HG03175 (cell line): ENCODE data around the gene AAK1.
"Not testable (repeated sequence)": the region's sequence is repeated elsewhere in the genome, so short reads cannot be mapped to it uniquely, and the experiment has no call there.

Source experiments
- ATAC-seq: cut with Tn5 transposase; IDR thresholded peaks from one replicate; pipeline ENCODE4 v1.9.1; 2021; ENCODE audit warnings: mild to moderate bottlenecking, moderate library complexity; ENCODE audit not compliant: unreplicated experiment

Gene AAK1

DNA sequence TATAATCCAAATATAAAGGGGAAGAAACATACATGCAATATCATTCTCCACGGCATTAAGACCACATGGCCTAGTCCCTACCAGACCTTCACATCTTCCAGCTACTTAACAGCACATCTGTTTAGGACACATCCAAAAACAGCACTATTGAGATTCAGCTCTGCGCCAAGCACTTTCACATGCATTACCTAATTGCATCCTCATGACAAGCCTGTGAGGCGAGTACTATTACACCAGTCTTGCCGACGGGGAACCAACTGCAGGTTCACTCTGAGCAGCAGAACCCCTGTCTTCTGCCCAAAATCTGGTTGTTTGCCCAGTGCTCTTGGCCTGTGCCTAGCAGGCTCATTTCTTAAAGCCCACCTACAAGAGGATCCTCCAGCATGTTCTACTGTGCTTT lies 66.7 kb downstream of the AAK1 start:
- ATAC-seq, result no peak

DNA sequence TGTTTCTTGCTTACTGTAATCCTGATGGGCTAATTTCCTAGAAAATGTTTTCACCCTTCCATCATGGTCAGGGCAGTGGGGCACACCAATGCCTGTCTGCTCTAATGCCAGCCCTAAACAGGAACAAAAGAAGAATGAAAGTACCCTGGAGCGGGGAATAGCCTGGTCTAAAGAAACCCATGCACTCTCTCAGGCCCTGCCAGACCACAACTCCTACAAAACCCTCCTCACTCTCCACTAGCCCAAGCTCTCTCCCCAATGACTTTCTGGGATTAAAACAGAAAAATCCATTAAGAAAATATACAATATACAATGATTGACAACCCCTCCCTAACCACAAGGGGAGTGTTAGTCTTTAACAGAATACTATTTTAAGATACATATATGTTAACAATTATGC lies 67.6 kb downstream of the AAK1 start:
- no peak for ATAC-seq

DNA sequence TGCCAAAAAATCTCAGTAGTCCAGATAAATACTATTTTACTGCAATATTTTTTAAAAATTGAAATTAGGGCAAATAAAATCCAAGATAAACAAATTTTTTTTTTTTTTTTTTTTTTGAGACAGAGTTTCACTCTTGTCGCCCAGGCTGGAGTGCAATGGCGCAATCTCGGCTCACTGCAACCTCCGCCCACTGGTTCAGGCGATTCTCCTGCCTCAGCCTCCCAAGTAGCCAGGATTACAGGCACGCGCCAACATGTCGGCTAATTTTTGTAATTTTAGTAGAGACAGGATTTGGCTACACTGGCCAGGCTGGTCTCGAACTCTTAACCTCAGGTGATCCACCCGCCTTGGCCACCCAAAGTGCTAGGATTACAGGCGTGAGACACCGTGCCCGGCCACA lies 68.2 kb downstream of the AAK1 start:
- ATAC-seq, result not testable (repeated sequence)

DNA sequence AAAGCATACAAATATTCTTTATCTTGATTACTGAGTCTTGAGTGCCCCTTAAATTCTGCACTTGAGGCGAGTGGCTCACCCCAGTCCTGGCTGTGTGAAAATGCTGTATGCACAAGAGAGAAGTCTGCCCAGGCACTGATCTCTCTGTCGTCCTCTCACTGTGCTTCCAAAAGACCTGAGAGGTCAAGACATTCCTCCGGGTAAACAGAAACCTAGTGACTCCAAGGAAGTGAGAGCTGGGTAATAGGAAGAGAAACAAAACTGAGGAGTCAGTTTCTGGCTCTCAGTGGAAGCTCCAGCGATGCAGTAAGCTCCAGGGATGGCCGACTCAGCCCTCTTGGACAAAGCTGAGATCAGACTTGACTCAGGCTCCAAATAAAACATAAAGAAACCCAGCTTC lies 70.9 kb downstream of the AAK1 start:
- ATAC-seq, result no peak

DNA sequence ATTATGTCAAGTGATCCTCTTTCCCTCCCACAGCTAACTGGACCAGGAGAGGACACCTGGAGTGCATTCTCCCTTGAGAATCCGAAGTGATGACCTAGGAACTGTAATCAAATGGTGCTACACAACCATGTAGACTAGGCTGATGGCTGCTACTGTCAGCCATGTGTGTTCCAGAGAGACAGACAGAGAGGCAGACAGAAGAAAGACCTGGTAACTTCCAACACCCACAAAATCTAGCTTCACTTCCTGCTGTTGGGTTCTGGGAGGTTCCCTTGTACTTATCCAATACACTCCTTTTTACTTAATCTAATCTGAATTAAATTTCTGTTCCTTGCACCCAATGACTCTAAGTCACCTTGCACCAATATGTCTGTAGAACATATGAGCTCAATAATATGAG lies 72.3 kb downstream of the AAK1 start:
- ATAC-seq, result no peak

DNA sequence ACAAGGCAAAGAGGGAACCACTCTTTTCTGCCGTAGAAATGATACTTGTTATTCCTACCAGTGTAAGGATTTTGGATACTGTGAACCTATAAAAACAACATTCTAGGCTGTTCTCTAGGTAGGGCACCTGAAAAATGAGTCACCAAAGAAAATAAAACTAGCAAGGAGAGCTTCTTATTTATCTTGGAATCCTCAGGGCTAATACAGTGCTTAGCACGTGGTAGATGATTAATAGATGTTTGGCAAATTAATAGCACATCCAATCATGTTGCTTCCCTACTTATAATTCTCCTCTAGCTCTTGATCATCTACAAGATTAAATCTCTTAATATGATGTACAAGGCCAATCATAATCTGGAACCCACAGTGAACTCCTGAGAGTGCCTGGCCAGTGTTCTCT lies 73.1 kb downstream of the AAK1 start:
- no peak for ATAC-seq

DNA sequence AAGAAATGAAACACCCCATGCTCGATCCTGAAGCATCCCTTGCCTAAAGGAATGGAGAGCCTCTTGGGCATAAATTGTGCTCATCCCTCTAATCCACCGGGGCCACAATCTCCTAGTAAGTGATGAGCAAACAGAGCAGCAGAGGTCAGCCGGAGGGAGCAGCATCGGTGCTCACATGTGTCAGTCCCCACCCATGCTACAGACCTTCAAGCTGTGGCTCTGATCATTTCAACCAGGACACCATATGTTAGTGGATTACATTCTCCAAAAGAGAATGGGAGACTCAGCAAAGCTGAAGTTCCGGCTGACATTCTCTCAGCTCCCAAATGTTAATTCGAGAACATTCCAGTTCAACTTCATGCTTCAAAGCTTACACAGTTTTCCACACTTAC lies 75.6 kb downstream of the AAK1 start:
- no peak for ATAC-seq

DNA sequence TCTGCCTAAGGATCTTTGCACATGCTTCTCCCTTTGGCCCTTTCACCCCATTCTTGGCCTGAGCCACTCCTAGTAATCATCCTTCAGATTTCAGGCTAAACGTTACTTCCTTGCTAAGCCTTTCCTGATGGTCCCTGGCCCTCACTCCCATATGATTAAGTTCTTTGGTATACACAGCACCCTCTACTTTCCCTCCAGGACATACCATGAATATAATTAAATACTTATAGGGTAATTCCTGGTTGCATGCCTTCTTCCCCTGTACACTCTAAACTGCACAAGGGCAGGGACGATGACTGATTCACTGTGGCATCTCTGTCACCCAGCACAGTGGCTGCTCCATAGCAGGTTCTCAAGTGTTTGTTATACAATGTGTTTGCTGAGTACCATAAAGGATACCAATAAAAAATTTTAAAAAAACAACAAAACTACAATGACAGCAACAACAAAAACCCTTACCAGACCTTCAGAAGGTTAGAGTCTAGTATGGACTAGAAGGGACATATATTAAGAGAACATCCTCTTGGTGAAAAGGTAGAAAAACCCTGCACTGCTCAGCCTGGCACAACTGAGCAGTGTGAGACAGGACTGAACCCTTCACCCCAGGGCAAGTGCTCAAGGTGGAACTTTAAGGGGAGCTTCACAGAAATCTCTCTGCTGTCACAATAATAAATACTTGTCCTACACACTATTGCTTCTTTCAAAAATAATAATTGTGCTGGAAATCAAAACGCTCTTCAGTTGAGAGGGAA lies 76.2 kb downstream of the AAK1 start:
- no peak for ATAC-seq

DNA sequence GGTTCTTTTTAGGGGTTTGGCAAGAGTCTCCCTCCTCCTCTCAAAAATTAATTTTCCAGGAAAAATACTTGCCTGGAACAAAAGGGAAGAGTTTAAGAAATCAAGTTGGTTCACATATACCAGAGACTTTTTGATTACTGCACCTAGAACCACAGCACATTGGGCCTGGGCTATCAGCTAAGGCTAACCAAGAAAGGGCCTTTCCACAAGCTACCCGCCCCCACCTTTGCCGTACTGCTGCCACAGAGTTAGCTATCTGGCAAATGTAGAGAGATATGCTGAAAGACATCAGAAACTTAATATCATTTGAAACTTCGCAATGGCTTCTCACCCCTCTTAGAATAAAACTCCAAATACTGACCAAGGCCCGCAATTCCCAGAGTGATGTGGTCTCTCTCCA lies 76.9 kb downstream of the AAK1 start:
- ATAC-seq, result no peak

DNA sequence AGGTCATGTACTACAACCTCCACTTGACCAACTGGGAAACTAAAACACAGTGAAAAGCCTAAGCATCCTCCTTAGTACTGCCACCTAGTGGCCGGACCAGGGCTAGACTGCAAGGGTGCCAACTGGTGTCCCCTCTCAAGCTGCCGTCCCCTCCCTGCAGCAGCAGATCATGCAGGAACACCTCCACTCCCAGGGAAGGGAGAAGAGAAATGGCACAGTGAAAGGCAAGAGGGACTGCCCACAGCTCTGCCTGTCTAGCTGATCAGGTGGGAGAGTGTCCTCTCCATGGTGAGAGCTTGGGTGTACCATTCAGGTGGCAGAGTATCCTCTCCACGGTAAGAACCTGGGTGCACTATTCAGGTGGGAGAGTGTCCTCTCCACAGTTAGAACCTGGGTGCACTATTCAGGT lies 78.1 kb downstream of the AAK1 start:
- peak; percentile 78 for ATAC-seq

DNA sequence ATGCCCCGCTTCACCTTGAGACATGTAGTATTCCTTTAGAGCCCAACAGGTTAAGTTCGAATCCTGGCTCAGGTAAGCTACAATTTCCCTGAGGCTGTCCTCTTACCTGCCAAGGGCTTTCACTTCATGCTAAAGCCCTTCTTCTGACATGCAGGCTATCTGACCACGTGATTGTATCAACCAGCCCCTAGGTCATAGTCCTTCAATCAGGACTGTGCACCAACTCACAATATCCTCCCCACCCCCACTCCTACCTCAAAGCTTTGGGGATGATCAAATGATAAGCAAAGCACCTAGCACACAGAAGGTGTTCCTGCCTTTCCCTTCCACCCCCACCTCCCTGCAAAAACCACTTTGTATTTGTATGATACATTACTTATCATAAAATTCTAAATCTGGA lies 78.9 kb downstream of the AAK1 start:
- no peak for ATAC-seq

DNA sequence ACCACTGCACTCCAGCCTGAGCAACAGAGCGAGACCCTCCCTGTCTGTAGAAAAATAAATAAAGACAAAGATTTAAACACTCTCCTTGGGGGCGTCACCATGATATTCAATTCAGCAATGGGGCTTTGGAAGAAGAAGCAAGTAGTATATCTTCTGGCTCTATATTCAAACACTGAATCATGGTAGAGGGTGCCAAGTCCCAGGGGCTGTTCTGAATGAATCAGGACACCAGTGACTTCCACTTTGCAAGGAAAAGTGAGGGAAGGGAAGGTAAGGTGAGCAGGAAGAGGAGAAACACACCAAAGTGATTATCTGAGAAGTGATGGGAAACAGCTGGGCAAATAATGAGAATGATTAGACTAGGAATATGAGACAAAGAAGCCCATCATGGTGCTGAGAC lies 80.5 kb downstream of the AAK1 start:
- ATAC-seq, result no peak

DNA sequence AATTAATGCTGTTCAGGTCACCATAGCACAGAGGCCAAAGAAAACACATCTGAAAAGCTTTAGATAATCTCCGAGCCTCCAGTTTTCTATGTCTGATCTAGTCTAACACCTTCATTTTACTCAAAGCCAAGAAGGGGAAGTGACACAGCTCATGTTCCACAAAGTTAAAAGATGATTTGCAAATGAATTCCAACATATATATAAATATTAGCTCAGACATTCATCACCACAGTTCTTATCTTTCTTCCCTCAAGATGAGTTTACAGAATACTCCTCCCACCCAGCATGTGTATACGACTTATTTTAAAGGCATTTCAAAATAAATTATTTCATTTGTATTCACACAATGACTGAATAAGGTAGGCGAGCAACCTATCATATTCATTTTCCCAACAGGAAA lies 82.4 kb downstream of the AAK1 start:
- ATAC-seq, result no peak

DNA sequence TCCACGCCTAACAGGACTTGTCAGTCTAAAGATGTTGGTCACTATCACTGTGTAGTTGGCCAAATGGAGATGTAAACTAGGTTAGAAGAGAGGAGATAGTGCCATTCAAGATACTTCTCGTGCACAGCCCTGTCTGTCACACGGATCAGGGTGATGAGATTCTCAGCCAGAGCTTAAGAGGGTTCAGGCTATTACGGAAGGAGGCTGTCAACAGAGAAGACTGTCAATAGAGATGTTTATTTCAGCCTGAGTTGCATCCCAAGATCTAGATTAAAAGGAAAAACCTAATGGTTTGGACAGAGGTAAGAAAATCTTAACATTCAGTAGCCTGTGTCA lies 83.4 kb downstream of the AAK1 start:
- ATAC-seq, result no peak

DNA sequence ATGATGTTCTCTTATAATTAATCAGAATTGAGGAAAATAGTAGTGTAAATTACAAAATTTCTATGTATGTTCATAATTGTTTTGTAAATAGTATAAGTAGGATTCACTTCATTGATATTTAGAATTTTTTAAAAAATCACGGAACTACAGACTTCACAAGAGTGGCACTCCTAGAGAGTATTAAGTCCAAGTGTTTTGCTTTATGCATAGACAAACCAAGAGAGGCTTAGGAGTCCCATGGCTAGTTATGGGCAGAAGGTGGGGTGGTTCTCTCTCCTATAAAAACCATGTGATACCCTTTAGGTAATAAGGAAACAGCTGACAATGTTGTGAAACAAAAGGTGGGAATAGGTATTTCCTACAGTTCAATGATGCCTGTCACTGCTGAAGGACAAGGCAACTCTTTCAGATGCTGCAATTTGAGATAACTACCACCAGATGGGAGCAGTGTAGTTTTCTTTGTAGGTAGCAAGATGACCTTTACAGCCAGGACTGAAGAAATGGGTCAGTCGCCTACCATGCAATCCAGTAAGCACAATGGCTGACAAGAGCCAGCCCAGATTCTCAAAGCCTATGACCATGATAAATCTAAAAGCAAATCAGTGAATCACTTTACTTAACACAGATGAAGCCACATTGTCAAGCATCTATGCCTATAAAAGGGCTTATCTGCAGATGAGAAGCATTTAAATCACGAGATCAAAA lies 83.9 kb downstream of the AAK1 start:
- peak; percentile 70 for ATAC-seq

DNA sequence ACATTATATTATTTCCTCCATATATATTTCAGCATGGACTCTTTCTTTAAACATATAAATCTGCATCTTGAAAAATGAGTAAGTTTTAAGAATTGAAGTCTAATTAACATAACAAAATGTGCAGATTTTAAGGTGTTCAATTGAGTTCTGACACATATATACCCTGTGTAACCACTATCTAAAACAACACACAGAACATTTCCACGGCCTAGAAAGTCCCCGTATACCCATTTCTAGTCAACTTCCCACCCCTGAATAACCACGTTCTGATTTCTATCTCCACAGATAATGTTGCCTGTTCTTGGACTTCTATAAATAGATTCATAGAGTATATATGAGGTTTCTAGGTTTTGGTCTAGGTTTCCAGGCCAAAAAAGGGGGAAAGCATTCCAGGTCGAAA lies 87.5 kb downstream of the AAK1 start:
- no peak for ATAC-seq

DNA sequence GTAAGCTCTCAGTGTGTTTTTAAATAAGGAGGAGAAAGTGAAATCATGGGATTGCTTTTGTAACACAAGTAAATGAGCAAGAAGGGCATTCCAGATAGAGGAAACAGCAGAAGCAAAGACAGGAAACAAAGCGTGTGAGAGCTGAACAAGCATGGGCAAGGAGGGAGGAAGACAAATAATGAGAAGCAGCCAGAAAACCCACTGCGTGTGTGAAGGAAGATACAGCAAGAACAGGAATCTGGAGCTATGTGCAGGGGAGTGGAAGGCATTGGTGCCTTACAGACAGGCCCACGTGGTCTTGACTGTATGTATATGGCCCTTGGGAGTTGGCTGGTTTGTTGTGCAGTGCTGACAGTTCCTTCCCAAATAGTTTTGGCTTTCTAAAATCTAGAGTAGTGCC lies 88.6 kb downstream of the AAK1 start:
- no peak for ATAC-seq

DNA sequence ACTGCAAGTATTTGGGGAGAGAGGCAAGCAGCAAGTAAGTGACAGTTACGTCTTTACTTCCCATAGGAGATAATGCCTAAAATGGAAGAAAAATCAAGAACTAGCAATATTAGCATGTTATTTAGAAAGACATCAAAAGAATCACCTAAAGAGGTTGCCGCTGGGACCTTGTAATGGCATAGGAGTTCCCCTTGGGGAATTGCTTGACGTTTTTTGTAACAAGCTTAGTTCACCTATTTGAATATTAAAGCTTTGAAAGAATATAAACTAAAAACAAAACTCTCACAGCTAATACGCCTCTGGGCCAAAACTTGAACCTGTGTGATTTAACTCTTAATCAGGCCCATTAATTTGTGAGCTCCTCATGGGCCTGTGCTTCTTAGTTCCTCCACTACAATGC lies 89.0 kb downstream of the AAK1 start:
- ATAC-seq, result no peak

DNA sequence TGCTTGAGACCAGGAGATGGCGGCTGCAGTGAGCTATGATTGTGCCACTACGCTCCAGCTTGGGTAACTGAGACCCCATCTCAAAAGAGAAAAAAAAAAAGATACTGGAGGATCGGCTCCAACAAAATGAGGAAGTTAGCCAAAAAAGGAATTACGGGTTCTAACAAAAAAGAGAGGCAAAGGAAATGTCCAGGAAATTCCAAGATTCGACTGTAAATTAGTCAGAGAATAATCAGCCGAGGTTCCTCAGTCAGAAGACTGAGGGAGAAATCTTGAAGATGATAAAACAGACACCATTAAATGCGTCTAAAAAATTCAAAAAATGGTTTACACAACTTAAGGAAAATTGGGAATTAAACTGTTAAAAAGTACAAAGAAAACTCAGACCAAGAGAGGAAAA lies 89.5 kb downstream of the AAK1 start:
- no peak for ATAC-seq

DNA sequence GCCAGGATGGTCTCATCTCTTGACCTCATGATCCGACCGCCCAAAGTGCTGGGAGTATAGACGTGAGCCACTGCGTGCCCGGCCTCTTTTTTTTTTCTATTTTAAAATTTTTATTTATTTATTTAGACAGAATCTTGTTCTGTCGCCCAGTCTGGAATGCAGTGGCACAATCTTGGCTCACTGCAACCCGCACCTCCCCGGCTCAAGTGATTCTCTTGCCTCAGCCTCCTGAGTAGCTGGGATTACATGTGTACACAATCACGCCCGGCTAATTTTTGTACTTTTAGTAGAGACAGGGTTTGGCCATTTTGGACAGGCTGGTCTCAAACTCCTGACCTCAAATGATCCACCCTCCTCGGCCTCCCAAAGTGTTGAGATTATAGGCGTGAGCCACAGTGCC lies 93.0 kb downstream of the AAK1 start:
- ATAC-seq, result not testable (repeated sequence)

DNA sequence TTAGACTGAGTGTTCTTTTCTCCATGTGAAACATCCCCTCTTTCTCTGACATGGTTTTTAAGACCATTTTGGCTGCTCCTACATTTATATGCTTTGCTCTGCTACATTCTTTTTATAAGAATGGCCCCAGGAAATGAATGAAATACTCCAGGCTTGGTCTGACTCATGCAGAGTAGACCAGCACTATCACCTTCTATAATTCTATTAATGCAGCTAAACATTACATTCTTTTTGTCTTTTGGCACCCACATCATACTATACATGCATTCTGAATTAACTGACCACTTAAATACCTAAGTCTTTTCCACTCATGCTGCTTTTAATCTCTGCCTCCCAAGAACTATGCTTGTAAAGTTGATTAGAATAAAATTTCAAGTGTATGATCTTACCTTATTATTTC lies 94.1 kb downstream of the AAK1 start:
- ATAC-seq, result no peak

DNA sequence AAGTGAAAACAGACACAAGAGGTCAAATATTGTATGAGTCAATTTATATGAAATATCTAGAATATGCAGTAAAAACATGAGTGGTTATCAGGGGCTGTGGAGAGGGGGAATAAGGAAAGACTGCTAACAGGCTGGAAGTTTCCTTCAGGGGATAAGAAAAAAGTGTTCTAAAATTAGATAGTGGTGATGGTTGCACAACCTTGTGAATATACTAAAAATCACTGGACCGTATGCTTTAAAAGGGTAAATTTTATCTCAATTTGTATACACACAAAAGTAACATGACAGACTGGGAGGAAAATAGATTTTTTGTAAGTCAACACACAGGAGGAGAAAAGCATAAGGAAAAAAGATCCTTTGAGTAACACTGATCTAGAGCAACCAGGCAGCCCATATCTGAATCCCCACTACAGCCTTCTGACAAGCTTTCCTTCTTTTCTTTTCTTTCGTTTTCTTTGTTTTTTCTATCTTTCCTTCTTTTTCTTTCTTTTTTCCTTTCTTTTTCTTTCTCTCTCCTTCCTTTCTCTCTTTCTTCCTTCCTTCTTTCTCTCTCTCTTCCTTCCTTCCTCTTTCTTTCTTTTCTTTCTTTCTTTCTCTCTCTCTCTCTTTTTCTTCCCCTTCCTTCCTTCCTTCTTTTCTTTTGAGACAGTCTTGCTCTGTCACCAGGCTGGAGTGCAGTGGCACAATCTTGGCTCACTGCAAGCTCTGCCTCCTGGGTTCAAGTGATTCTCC lies 95.4 kb downstream of the AAK1 start:
- no peak for ATAC-seq
